ENCODE measurements around the gene BHLHE41. TPM values are rescaled to one million over a fixed set of nuclear protein-coding genes. Genes with fewer than 3 reads are reported as not detected.

Gene BHLHE41
- total and polyA plus RNA-seq, 4 donors, result 13.4 to 61.6 (median 28.2) TPM

DNA sequence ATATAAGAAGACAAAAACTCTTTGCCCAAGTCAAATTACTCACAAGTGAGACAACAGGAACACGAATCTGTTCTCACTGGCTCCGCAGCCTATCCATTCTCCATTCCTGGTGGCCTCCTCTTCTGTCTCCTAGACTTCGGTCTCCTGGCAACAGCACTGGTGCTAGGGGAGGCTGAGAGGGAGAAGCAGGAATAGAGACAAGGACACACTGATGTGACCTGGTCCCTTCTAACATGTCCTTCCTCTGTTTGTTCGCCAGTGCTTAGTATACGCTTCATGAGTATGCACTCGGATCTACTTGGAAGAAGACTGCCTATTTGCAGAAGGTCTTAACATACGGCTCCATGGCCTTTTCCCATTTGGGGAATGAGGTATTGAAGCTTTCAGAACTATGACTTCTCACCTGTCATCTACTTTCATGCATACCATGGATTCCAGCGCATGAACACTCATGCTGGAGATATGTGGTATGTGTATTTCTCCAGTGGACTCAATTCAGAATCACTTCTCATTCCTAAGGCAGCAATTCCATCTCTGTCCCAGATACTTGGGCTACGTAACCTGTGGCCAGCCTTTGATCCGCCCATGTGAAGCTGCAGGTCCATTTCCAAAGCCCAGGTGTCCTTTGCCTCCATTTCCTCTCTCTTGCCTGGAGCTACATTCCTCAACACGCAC, 33.9 kb downstream of the BHLHE41 start:
- Histone ChIP-seq H3K4me1 (ENCODE audit: control insufficient read depth, insufficient read depth, low read length) (no peaks in the 10 kb centered on the region), H3K27me3 (ENCODE audit: control insufficient read depth, insufficient read depth, low read length) (no peaks in the 10 kb centered on the region), H3K36me3 (ENCODE audit: control insufficient read depth, insufficient read depth, low read length) (no peaks in the 10 kb centered on the region), H3K4me3 (ENCODE audit: low read depth, low read length) (no peak overlapping the region), H3K9me3 (ENCODE audit: control insufficient read depth, insufficient read depth, low read length) (no peaks in the 10 kb centered on the region), H3K27ac (ENCODE audit: low read depth, low read length) (no peak overlapping the region)
- WGBS (ENCODE audit: insufficient coverage), result 64% methylated on average over 5 of the region's 11 CpGs
- no peak for DNase-seq (ENCODE audit: low read depth in 4 of 6, low spot score in 6 of 6)

DNA sequence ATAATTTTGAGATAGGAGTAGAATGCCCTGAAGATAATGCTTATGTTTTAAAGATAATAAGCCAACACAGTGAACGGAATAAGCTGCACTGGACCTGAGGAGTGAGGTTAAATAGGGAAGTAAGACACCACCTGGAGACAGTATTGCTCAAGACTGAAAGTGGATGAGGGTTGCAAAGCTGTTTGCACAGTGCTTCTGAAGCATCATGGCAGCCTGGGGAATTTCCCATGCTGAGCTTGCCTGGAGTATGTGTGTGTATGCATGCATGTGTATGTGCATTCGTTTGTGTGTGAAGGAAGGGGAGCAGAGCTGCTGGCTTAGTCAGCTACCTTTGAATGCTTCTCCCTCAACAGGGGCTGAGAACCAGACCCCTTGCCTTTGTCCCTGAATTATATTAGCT, 35.8 kb downstream of the BHLHE41 start:
- Histone ChIP-seq H3K9me3 (ENCODE audit: control insufficient read depth, insufficient read depth, low read length) (no peaks in the 10 kb centered on the region), H3K27ac (ENCODE audit: low read depth, low read length) (no peak overlapping the region), H3K36me3 (ENCODE audit: control insufficient read depth, insufficient read depth, low read length) (no peaks in the 10 kb centered on the region), H3K27me3 (ENCODE audit: control insufficient read depth, insufficient read depth, low read length) (no peaks in the 10 kb centered on the region), H3K4me3 (ENCODE audit: low read depth, low read length) (no peak overlapping the region), H3K4me1 (ENCODE audit: control insufficient read depth, insufficient read depth, low read length) (no peaks in the 10 kb centered on the region)
- 75% methylated on average over 1 of the region's 2 CpGs for WGBS (ENCODE audit: insufficient coverage)
- peak in 1 of 6 donors; percentile 78 for DNase-seq (ENCODE audit: low read depth in 4 of 6, low spot score in 6 of 6)

DNA sequence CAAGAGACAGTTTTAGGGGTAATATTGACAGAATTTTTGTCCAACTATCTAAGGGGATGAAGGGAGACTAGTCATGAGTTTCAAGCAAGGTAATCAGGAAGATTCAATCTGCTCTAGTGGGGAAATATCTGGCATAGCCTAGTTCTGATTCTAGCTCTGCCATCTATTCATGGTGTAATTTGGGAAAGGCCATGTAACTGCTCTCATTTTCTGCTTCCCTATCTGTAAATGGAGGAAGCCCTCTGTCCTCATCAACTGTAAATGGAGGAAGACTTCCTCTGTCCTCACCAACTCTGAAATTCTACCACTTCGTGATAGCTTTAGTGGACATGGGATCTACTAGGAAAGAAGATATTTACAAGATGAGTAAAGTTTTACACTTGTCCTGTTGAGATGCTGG, 37.9 kb downstream of the BHLHE41 start:
- WGBS (ENCODE audit: insufficient coverage), result no CpG with 5 or more reads among the region's 1 CpG
- no peak overlapping the region for H3K27ac ChIP-seq (ENCODE audit: low read depth, low read length)
- no peaks in the 10 kb centered on the region for H3K4me1 ChIP-seq (ENCODE audit: control insufficient read depth, insufficient read depth, low read length)
- no peaks in the 10 kb centered on the region for H3K9me3 ChIP-seq (ENCODE audit: control insufficient read depth, insufficient read depth, low read length)
- no peaks in the 10 kb centered on the region for H3K27me3 ChIP-seq (ENCODE audit: control insufficient read depth, insufficient read depth, low read length)
- H3K36me3 ChIP-seq (ENCODE audit: control insufficient read depth, insufficient read depth, low read length), result no peaks in the 10 kb centered on the region
- no peak overlapping the region for H3K4me3 ChIP-seq (ENCODE audit: low read depth, low read length)
- no peak for DNase-seq (ENCODE audit: low read depth in 4 of 6, low spot score in 6 of 6)

DNA sequence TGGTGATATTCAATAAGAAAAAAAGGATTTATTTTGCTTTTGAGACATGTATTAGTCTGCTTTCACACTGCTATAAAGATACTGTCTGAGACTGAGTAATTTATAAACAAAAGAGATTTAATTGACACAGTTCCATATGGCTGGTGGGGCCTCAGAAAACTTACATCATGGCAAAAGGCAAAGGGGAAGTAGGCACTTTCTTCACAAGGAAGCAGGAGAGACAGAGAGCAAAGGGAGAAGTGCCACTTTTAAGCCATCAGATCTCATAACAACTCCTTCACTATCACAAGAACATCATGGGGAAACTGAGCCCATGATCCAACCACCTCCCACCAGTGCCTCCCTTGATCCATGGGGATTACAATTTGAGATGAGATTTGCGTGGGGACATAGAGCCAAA, 43.9 kb downstream of the BHLHE41 start:
- no CpG with 5 or more reads among the region's 1 CpG for WGBS (ENCODE audit: insufficient coverage)
- H3K4me3 ChIP-seq (ENCODE audit: low read depth, low read length), result no peak overlapping the region
- no peaks in the 10 kb centered on the region for H3K27me3 ChIP-seq (ENCODE audit: control insufficient read depth, insufficient read depth, low read length)
- DNase-seq (ENCODE audit: low read depth in 4 of 6, low spot score in 6 of 6), result no peak
- no peak overlapping the region for H3K27ac ChIP-seq (ENCODE audit: low read depth, low read length)
- H3K9me3 ChIP-seq (ENCODE audit: control insufficient read depth, insufficient read depth, low read length), result no peaks in the 10 kb centered on the region
- H3K36me3 ChIP-seq (ENCODE audit: control insufficient read depth, insufficient read depth, low read length), result no peaks in the 10 kb centered on the region
- H3K4me1 ChIP-seq (ENCODE audit: control insufficient read depth, insufficient read depth, low read length), result no peaks in the 10 kb centered on the region

DNA sequence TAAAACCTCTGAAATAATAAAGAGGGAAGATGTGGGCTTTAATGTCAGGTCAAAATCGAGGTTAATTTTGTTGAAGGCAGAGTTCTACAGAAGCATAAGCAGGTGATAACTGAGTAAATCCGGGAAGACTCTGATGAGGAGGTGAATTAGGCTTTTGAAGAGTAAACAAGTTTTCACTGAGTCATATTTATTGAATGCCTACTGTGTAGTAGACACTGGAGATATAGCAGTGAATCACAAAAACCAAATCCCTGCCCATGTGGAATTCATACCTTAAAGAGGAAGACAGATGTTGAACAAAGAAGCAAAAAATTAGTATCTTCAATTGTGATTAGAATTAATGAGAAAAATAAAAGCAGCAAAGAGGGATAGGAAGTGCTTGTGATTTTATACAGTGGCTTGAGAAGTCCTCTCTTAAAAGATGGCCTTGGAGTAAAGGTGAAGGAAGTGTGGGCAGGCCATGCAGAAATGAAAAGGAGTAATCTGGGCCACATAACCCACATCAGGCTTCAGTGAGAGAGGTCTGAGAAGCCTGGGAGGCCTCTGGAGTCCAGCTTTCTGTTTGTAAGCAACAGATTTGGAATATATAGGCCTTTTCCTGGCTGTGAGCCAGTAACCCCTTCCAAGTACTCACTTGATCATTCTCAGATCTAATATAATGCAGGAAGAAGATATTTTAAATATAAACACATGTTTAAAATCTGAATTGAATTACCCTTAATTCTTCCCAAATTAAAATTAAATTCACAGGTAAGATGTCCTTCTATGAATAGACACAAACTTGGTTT, 46.7 kb downstream of the BHLHE41 start:
- DNase-seq (ENCODE audit: low read depth in 4 of 6, low spot score in 6 of 6), result no peak
- Histone ChIP-seq H3K36me3 (ENCODE audit: control insufficient read depth, insufficient read depth, low read length) (no peaks in the 10 kb centered on the region), H3K4me1 (ENCODE audit: control insufficient read depth, insufficient read depth, low read length) (no peaks in the 10 kb centered on the region), H3K9me3 (ENCODE audit: control insufficient read depth, insufficient read depth, low read length) (no peaks in the 10 kb centered on the region), H3K27me3 (ENCODE audit: control insufficient read depth, insufficient read depth, low read length) (no peaks in the 10 kb centered on the region), H3K27ac (ENCODE audit: low read depth, low read length) (no peak overlapping the region), H3K4me3 (ENCODE audit: low read depth, low read length) (no peak overlapping the region)
- WGBS (ENCODE audit: insufficient coverage), result no CpG with 5 or more reads among the region's 2 CpGs

Other genes with a start within 250 kb of the BHLHE41 start
- gene RASSF8, start 166.4 kb downstream of the BHLHE41 start, total RNA-seq, result 10 to 100 TPM; 68.3 to 80.7 TPM
- gene RASSF8, start 166.4 kb downstream of the BHLHE41 start, polyA plus RNA-seq (ENCODE audit: insufficient read length in 2 of 2), result 10 to 100 TPM; 17.5 to 25.1 TPM
- gene SSPN, start 70.5 kb upstream of the BHLHE41 start, total RNA-seq, result 10 to 100 TPM; 23.2 to 27.2 TPM
- 10 to 100 TPM; 15.4 to 18.9 TPM for gene SSPN, start 70.5 kb upstream of the BHLHE41 start, polyA plus RNA-seq (ENCODE audit: insufficient read length in 2 of 2)